Endometrial microvascular endothelial cells (primary cell): ENCODE results near the gene INKA1. TPM values are rescaled to one million over a fixed set of nuclear protein-coding genes. Genes with fewer than 3 reads are reported as not detected.

Experiments used
- total RNA-seq: library from RNA; depleted of rRNA; stranded (reverse); fragments of >200 nt; gene quantifications from one replicate; pipeline ENCODE4 v1.2.3, GENCODE V29; 2015; ENCODE audit errors: inconsistent ontology term

INKA1 gene
- total RNA-seq, 1 donor from 2014 or later, result 5.4 TPM

Other genes with a start within 250 kb of the INKA1 start
- gene BSN, start 248.8 kb upstream of the INKA1 start, total RNA-seq, result 0.09 TPM
- 106 TPM for gene APEH, start 128.9 kb upstream of the INKA1 start, total RNA-seq
- 1.1 TPM for gene MST1, start 113.8 kb upstream of the INKA1 start, total RNA-seq
- gene RNF123, start 113.7 kb upstream of the INKA1 start, total RNA-seq, result 22.4 TPM
- gene AMIGO3, start 83.6 kb upstream of the INKA1 start, total RNA-seq, result 2.4 TPM
- 48.2 TPM for gene GMPPB, start 79.3 kb upstream of the INKA1 start, total RNA-seq
- gene IP6K1, start 16.7 kb upstream of the INKA1 start, total RNA-seq, result 38.7 TPM
- gene CDHR4, start 3.4 kb upstream of the INKA1 start, total RNA-seq, result not detected
- 31.0 TPM for gene UBA7, start 10.7 kb downstream of the INKA1 start, total RNA-seq
- gene TRAIP, start 53.3 kb downstream of the INKA1 start, total RNA-seq, result 9.7 TPM
- not detected for gene CAMKV, start 66.6 kb downstream of the INKA1 start, total RNA-seq
- 0.19 TPM for gene MST1R, start 100.6 kb downstream of the INKA1 start, total RNA-seq
- 28.6 TPM for gene MON1A, start 126.5 kb downstream of the INKA1 start, total RNA-seq
- 24.7 TPM for gene RBM6, start 136.9 kb downstream of the INKA1 start, total RNA-seq